SK-N-SH (cell line): ENCODE measurements around the gene EYA2.

Experiments used
- EZH2phosphoT487 ChIP-seq: fragments of 200-600 bp; sonication (generic); IDR thresholded peaks from 2 replicates; pipeline ENCODE4 v1.6.1; 2017; ENCODE audit warnings: low read depth, mixed run types, mild to moderate bottlenecking, antibody characterized with exemption, moderate library complexity, borderline replicate concordance
- FOXM1 ChIP-seq: IDR thresholded peaks from 2 replicates; pipeline ENCODE4 v1.4.0; 2012; ENCODE audit warnings: low read depth, mild to moderate bottlenecking
- GABPA ChIP-seq: IDR thresholded peaks from 2 replicates; pipeline ENCODE4 v1.4.0; 2012; ENCODE audit warnings: low read depth, mild to moderate bottlenecking
- JUND ChIP-seq: IDR thresholded peaks from 2 replicates; pipeline ENCODE4 v1.4.0; 2012
- RAD21 ChIP-seq: IDR thresholded peaks from 2 replicates; pipeline ENCODE4 v1.6.1; 2012; ENCODE audit warnings: mild to moderate bottlenecking, low read length
- TF ChIP-seq, protein P1 (sequence below): fragments of 200-600 bp; sonication (generic); IDR thresholded peaks from 2 replicates; pipeline ENCODE4 v1.6.1; 2017; ENCODE audit warnings: antibody characterized with exemption, mild to moderate bottlenecking, moderate library complexity
- TF ChIP-seq, protein P2 (sequence below): fragments of 150-350 bp; IDR thresholded peaks from 2 replicates; pipeline ENCODE4 v1.6.1; 2017; ENCODE audit warnings: antibody characterized with exemption, low read length, low read depth, borderline replicate concordance
- TF ChIP-seq, protein P3 (sequence below): IDR thresholded peaks from 2 replicates; pipeline ENCODE4 v1.6.1; 2012; ENCODE audit warnings: mild to moderate bottlenecking, low read depth, low read length, moderate library complexity
- TF ChIP-seq, protein P4 (sequence below): IDR thresholded peaks from 2 replicates; pipeline ENCODE4 v1.4.0; 2012; ENCODE audit warnings: low read depth, borderline replicate concordance

DNA sequence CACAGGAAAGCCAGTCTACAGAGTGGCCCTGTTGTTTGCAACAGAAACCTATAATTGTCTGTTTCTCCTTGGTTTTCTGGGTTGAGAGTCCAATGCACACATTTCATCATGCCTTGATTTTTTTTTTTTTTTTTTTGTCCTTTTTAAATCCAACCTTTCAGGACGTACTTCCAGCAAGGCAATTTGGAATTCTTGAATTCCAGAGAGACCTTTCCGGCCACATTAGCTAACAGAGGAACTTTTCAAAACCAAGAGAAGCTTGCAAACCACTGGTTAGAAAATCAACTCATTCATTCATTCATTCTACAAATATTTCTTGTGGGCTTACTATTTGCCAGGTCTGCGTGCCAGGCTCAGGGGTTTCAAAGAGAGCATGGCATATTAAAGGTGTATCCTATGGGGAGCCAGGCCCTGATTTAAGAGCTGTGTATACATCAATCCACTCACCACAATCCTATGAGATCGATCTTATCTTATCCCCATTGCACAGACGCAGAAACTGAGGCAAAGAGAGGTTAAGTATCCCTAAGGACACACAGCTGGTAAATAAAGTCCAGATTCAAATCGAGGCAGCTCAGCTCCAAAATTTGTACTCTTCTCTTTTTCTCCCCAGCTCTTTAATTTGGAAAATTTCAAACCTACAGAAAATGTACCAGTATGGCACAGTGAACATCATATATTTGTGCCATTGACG, 43.0 kb downstream of the EYA2 start:
- TF ChIP-seq EZH2phosphoT487, result no peak
- TF ChIP-seq, protein P1, sequence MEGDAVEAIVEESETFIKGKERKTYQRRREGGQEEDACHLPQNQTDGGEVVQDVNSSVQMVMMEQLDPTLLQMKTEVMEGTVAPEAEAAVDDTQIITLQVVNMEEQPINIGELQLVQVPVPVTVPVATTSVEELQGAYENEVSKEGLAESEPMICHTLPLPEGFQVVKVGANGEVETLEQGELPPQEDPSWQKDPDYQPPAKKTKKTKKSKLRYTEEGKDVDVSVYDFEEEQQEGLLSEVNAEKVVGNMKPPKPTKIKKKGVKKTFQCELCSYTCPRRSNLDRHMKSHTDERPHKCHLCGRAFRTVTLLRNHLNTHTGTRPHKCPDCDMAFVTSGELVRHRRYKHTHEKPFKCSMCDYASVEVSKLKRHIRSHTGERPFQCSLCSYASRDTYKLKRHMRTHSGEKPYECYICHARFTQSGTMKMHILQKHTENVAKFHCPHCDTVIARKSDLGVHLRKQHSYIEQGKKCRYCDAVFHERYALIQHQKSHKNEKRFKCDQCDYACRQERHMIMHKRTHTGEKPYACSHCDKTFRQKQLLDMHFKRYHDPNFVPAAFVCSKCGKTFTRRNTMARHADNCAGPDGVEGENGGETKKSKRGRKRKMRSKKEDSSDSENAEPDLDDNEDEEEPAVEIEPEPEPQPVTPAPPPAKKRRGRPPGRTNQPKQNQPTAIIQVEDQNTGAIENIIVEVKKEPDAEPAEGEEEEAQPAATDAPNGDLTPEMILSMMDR, result no peak
- TF ChIP-seq FOXM1, result no peak
- no peak for TF ChIP-seq JUND
- TF ChIP-seq, protein P2, sequence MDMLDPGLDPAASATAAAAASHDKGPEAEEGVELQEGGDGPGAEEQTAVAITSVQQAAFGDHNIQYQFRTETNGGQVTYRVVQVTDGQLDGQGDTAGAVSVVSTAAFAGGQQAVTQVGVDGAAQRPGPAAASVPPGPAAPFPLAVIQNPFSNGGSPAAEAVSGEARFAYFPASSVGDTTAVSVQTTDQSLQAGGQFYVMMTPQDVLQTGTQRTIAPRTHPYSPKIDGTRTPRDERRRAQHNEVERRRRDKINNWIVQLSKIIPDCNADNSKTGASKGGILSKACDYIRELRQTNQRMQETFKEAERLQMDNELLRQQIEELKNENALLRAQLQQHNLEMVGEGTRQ, result no peak
- TF ChIP-seq RAD21, result no peak
- TF ChIP-seq GABPA, result no peak
- TF ChIP-seq, protein P3, sequence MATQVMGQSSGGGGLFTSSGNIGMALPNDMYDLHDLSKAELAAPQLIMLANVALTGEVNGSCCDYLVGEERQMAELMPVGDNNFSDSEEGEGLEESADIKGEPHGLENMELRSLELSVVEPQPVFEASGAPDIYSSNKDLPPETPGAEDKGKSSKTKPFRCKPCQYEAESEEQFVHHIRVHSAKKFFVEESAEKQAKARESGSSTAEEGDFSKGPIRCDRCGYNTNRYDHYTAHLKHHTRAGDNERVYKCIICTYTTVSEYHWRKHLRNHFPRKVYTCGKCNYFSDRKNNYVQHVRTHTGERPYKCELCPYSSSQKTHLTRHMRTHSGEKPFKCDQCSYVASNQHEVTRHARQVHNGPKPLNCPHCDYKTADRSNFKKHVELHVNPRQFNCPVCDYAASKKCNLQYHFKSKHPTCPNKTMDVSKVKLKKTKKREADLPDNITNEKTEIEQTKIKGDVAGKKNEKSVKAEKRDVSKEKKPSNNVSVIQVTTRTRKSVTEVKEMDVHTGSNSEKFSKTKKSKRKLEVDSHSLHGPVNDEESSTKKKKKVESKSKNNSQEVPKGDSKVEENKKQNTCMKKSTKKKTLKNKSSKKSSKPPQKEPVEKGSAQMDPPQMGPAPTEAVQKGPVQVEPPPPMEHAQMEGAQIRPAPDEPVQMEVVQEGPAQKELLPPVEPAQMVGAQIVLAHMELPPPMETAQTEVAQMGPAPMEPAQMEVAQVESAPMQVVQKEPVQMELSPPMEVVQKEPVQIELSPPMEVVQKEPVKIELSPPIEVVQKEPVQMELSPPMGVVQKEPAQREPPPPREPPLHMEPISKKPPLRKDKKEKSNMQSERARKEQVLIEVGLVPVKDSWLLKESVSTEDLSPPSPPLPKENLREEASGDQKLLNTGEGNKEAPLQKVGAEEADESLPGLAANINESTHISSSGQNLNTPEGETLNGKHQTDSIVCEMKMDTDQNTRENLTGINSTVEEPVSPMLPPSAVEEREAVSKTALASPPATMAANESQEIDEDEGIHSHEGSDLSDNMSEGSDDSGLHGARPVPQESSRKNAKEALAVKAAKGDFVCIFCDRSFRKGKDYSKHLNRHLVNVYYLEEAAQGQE, result no peak
- TF ChIP-seq, protein P4, sequence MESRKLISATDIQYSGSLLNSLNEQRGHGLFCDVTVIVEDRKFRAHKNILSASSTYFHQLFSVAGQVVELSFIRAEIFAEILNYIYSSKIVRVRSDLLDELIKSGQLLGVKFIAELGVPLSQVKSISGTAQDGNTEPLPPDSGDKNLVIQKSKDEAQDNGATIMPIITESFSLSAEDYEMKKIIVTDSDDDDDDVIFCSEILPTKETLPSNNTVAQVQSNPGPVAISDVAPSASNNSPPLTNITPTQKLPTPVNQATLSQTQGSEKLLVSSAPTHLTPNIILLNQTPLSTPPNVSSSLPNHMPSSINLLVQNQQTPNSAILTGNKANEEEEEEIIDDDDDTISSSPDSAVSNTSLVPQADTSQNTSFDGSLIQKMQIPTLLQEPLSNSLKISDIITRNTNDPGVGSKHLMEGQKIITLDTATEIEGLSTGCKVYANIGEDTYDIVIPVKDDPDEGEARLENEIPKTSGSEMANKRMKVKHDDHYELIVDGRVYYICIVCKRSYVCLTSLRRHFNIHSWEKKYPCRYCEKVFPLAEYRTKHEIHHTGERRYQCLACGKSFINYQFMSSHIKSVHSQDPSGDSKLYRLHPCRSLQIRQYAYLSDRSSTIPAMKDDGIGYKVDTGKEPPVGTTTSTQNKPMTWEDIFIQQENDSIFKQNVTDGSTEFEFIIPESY, result no peak
